Inflammatory macrophage treated with lipopolysaccharide for 4 hours (primary cell): ENCODE measurements around the gene PGAP6.
A peak's percentile ranks its signal among the peaks of the same experiment; 100 is the strongest.
"Not testable (repeated sequence)": the region's sequence is repeated elsewhere in the genome, so short reads cannot be mapped to it uniquely, and the experiment has no call there.

Source experiments
- DNase-seq: peaks from one replicate; pipeline ENCODE4 v3.0.0-alpha.2; 2020

PGAP6 gene

DNA sequence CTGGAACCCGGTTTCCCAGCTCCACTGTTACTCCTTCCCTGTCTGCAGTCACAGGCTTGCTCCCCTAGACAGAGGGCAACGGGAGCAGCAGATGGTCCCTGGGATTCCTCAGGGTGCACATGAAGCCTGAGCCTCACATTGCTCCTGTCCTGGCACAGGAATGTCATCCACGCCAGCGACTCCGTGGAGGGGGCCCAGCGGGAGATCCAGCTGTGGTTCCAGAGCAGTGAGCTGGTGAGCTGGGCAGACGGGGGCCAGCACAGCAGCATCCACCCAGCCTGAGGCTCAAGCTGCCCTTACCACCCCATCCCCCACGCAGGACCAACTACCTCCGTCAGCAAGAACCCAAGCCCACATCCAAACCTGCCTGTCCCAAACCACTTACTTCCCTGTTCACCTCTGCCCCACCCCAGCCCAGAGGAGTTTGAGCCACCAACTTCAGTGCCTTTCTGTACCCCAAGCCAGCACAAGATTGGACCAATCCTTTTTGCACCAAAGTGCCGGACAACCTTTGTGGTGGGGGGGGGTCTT, 18.3 kb upstream of the PGAP6 start:
- no peak for DNase-seq

DNA sequence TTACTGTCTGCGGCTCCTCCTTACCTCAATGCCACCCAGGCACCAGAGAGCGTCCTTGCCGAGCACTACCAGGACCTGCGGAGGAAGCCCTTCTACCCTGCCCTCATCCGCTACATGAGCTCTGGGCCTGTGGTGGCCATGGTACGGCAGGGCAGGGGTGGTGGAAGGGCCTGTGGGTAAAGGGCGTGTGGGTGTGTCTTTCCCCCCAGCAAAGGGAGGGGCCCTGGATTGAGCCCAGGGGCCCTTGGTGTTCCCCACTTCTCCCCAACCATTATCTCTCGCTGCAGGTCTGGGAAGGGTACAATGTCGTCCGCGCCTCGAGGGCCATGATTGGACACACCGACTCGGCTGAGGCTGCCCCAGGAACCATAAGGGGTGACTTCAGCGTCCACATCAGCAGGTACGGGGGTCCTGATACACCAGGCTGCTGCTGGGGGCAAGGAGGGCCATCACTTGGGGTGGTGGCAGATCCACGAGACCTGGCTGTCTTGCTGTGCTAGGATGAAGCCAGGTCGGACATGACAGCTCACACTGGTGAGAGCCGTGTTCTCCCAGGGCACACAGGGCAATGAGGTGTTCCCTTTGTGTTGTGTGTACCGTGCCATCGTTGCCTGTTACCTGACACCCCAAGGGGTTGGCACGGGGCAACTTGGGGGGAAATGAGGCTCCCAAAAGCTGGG, 17.7 kb upstream of the PGAP6 start:
- DNase-seq = no peak

DNA sequence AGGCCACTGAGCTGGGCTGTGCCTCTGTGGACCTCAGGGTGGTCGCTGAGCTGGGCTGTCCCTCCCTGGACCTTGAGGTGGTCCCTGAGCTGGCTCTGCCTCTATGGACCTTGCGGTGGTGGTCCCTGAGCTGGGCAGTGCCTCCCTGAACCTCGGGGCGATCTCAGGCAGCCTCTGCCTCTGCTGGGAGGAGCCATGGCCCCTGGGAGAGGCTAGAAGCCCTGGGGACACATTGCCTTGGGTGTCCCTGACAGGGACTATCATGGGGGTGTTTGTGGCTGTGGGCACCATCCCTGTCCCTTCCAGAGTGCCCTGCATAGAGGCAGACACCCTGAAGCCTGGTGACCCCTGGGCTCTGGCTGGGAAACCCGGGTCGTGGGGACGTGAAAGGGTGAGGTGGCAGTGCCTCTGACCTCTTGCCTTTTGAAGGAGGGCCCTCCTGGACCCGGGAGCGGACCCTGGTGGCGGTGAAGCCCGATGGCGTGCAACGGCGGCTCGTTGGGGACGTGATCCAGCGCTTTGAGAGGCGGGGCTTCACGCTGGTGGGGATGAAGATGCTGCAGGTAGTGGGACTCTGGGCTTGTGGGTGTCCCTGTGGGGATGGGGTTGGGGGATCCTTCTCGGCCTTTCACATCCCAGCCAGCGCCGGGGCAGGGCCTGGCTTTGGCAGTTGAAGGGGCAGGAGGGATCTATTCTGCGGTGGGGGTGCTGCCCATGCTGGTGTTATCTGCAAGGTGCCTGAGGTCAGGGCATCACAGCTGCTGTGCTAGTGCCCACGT, 17.0 kb upstream of the PGAP6 start:
- no peak for DNase-seq

DNA sequence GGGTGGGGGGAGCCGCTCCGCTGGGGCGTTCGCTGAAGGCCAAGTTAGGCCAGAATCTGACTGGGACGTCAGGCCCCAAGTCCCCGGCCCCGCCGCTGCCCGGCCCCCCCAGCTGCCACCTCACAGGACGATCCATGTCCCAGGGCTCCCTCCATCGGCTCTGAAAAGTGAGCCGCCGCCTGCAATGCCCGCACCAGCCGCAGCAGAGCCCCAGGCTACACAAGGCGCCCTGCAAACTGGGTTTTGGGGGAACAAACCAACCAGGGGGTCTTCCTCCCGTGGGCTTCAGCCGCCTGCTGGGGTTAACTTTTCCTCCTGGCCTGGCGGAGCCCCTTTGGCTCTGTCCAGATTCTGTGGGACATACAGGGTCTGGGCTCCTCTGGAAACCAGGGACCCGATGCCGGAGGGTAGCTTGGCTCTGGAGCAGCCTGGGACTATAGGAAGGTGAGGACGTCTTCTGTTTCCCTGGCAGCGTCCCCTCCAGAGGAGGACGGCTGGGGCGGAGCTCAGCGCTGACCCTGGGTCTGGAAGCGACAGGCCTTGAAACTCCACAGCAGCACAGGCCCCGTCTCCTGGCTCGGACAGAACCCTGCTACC, 16.1 kb upstream of the PGAP6 start:
- DNase-seq = peak; percentile 23

DNA sequence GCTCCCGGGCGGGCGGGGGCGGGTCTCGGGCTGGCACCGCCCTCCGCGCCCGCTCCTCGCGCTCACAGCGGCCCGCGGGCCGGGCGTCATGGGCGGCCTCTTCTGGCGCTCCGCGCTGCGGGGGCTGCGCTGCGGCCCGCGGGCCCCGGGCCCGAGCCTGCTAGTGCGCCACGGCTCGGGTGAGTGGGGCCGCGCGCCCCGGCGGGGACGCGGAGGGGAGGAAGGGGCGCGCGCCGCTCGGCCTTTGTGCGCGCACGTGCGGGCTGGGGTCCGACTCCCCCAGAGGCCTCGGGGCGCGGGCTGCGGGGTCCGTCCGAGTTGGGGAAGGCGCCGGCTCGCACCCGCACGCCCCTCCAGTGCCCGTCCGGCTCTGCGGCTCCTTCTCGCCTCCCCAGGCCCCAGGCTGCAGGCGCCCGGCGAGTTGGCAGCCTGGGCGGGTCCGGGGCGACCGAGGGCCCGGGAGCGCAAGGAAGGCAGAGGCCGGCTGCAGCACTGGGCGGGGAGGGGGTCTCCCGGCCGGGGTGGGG, 15.4 kb upstream of the PGAP6 start, which contains the start of gene NME4:
Gene NME4, plus strand, starts transcription at position 65 of the 527 bp plus-strand sequence. Its CDS starts 24 bp downstream, at position 89.
- no peak for DNase-seq

DNA sequence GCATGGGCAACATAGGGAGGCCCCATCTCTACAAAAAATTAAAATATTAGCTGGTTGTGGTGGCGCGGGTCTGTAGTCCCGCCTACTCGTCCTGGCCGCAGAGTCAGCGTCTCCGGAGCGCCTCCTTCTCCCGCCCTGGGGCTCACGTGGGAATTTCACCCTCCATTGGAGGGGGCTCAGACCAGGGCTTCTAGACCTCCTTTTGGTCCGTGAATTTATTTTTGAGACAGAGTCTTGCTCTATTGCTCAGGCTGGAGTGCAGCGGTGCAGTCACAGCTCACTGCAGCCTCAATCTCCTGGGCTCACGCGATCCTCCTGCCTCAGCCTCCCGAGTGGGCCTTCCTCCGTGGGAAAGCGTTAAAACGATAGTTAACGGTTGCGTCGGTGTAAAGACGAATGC, 14.8 kb upstream of the PGAP6 start:
- no peak for DNase-seq

DNA sequence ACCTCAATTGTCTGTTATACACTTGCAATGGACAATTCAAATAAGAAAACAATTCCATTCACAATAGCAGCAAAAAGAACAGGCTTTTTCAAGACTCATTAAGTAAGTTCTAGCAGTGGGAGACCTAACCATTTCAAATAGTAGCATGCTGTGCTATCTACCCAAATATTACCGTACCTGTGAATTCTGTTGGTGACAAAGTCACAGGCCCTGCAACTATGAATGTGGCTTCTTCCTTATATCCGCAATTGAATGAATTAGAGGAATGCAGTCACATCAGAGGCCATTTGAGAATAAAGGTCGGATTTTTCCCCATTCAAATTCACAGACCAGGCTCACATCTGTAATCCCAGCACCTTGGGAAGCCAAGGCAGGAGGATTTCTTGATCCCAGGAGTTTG, 14.4 kb upstream of the PGAP6 start:
- DNase-seq = no peak

DNA sequence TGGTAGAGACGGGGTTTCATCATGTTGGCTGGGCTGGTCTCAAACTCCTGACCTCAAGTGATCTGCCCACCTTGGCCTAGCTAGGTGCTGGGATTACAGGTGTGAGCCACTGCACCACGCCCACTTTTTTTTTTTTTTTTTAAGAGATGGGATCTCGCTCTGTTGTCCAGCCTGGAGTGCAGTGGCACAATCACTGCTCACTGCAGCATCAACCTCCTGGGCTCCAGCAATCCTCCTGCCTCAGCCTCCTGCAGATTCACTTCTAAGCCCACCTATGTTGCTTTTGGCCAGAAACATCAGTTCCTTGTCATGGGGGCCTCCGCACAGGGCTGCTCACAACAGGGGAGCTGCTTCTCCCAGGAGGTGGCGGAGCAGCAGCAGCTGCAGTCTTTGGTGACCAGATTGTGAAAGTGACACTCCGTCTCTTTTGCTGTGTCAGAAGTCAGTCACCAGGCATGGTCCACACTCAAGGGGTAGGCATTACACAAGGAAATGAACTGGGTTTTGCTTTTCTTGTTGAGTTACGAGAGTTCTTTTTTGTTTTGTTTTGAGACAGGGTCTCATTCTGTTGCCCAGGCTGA, 10.8 kb upstream of the PGAP6 start:
- DNase-seq = peak; percentile 77

DNA sequence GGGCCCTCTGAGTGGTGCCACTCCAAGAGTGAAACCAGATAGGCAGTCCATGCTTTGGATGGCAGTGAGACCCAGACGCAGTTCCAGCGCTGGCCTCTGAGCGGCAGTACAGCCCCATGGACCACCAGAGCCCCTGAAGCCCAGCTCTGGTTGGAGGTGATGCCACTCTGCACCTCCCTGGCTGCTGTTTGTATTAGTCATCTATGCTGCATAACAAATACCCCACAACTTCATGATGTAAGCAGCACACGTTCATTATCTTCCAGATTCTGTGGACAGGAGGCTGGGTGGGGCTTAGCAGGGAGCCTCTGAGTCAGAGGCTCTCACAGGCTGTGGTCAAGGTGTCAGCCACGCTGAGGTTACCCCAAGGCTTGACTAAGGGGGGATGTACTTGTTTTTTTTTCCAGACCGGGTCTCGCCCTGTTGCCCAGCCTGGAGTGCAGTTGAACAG, 10.1 kb upstream of the PGAP6 start:
- DNase-seq = peak; percentile 69

DNA sequence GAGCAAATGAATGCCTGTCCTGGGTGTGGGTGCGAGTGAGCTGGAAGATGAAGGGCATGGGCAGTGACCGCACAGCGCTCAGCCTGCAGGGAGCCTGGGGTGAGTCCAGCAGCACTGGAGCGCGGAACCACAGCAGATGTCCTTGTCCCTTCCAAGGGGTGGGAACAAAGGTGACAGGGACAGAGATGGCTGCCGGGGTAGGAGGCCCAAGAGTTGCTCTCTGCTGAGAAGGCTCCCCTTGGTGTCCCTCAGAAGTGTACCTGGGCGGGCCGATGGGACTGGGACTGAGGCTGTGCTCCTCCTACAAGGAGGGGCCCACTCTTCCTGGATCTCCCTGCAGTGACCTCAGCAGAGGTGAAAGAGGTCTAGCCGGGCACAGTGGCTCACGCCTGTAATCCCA, 7.6 kb upstream of the PGAP6 start:
- DNase-seq = no peak

DNA sequence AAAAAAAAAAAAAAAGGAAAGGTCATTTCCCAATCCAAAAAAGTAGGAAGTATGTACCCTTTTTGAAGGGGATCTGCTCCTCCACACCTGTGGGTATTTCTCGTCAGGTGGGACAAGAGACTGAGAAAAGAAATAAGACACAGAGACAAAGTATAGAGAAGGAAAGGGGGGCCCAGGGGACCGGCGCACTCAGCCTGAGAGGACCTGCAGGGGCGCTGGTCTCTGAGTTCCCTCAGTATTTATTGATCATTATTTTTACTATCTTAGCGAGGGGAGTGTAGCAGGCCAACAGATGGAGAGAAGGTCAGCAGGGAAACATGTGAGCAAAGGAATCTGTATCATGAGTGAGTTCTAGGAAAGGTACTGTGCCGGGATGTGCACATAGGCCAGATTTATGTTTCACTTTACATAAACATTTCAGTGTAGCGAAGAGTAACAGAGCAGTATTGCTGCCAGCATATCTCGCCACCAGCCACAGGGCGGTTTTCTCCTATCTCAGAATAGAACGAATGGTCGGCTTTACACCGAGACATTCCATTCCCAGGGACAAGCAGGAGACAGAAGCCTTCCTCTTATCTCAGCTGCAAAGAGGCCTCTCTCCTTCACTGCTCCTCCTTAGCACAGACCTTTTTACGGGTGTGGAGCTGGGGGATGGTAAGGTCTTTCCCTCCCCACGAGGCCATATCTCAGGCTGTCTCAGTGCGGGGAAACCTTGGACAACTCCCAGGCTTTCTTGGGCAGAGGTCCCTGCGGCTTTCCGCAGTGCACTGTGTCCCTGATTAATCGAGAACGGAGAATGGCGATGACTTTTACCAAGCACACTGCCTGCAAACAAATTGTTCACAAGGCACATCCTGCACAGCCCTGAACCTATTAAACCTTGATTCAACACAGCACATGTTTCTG, 6.2 kb upstream of the PGAP6 start:
- not testable (repeated sequence) for DNase-seq

DNA sequence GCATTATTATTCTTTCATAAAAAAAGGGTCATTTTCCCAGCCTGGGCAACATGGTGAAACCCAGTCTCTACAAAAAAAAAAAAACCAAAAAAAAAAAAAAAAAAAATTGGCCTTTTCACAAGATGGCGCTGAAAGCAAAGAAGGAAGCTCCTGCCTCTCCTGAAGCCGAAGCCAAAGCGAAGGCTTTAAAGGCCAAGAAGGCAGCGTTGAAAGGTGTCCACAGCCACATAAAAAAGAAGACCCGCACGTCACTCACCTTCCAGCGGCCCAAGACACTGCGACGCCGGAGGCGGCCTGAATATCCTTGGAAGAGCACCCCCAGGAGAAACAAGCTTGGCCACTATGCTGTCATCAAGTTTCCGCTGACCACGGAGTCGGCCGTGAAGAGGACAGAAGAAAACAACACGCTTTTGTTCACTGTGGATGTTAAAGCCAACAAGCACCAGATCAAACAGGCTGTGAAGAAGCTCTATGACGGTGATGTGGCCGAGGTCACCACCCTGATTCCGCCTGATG, 4.9 kb upstream of the PGAP6 start:
- no peak for DNase-seq

DNA sequence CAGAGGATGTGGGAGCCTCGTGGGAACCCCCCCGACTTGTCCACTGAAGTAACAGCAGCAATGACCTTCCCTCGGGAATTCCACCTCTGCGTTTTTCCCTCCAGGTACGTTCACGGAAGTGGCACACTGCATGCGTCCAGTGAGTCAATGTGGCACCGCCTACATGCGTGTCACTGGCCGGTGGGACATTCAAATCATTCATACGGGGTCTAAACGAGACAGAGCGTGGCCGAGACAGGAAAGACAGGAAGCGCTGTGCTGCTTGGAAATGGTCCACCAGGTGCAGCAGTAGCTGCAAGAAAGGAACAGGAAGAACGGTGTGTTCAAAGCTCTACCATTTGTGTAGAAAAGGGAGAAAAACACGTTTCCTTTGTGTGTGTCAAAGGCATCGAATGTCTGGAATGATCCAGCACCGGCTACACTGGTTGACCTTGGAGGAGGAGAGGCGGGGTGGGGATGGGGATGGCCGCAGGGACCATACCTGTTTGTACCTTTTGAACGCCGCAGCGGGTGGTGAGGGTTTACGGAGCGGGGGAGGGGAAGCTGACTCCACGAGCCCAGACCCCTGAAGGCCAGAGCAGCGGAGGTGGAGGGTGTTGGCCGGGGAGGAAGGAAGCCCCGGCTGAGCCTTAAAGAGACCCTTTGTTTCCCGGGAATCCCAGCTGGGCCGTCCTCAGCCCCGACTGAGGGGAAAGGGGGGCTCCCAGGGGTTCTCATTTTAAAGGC, 1.7 kb upstream of the PGAP6 start:
- DNase-seq = peak; percentile 32

DNA sequence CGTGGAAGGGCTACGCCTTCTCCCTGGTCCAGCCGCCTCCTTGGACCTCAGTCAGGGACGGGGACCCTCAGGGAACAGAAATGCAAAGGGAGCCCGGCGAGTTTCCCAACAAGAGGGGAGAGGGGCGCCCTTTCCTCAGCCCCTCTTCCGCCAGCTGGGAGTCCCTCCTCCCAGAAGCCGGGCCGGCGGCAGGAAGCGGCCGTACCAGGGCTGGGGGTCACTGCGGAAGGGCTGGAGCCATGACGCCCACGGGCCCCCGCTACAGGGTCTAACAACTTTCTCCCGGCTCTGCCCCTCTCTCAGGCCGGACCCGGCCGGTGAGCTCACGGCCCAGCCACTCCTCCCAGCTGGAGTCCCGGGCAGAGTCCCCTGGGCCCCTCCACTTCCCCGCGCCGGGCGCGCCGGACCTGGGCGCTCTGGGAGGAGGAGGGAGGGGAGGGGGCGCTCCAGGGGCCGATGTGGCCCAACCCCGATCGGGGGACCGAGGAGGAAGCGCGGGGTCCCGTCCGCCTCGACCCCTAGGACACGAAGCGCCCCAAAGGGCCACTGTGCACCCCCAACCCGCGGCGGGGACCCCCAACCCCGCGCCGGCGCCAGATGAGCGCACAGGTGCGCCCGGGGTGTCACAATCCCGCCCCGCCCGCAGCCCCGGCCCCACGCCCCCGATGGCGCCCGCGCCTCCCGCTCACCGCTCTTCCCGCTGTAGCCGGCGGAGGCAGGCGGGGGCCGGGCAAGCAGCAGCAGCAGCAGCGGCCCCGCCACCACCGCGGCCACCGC, 578 bp downstream of the PGAP6 start:
- DNase-seq = peak; percentile 16

DNA sequence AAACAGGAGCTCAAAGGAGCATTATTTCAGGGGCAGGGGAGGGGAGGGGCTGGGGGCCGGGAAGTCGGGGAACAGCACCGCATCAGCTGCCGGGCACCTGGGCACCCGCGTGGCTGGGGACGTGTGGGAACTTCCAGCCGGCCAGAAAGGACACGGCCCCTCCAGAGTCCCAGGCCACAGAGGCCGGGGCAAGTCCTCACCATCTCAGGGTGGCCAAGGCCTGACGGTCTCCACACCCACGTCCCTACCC, 1.1 kb downstream of the PGAP6 start:
- no peak for DNase-seq

DNA sequence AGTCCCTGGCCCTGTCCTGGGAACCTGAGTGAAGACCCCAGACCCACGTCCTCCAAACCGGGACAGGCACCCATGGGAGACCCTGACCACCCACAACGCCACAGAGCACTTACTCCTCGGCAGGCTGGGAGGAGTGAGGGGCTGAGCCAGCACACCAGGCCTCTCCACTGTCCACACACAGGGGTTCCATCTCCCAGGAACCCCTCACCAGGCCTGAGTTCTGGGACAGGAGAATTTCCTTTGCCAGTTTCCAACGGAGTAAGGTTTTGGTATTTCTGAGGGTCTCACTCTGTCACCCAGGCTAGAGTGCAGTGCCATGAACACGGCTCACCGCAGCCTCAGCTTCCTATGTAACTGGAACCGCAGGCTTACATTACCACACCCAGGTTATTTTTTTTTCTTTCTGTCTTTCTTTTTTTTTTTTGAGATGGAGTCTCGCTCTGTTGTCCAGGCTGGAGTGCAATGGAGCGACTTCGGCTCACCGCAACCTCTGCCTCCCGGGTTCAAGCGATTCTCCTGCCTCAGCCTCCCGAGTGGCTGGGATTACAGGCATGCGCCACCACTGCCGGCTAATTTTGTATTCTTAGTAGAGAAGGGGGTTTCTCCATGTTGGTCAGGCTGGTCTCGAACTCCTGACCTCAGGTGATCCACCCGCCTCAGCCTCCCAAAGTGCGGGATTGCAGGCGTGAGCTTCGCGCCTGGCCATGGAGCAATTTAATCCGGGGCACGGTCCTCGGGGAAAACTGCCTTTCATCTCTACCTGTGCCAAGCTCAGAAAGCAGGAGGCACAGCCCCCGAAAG, 1.6 kb downstream of the PGAP6 start:
- DNase-seq = no peak

DNA sequence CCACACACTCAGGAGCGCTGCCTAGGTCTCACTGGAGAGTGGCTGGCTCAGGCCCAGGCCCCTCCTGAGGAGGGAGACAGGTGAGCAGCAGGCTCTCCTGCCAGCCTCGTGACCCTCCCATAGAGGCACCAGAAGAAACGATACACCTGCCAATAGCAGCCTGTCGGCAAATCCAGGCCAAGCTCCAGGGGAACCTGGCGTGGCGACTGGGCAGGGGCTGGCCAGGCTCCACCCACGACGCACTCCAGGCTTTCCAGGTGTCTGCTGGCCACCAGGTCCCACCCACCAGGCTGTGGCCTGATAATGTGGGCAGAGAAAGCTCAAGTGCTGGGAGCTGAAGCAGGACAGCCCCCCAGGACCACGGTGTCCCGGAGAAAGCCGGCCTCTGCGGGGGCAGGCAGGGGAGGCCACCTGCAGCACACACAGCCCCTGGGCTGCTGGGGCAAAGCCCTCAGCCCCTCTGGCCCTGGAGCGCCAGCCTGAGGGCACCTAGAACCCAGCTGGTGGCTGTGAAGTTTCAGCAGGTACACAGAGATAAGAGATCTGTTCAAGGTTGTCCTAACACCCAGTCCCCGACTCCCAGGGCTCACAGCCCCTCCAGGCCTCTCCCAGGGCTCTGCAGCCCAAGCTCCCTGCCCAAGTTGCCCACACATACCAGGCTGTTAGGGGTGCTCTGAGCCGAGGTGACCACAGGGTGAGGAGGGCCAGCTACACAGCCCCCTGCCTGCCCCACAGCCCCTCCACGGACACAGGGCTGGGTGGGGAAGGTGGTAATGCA, 2.4 kb downstream of the PGAP6 start:
- DNase-seq = no peak

DNA sequence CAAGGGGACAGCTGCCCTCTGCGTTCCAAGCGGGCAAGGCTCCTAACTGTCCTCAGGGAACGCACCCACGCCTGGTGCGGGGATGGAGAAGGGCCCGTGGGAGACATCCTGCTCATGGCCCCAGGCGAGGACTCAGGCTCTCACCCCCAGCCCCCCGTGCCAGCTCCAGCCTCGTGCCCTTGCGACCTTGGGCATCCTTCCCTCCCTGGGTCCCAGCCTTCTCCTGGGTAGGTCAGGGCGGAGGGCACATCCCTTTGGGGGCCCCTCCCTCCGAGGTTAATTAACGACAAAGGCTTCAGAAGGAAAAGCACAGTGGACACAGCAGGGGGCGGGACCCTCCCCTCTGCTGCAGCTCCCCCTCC, 3.0 kb downstream of the PGAP6 start:
- no peak for DNase-seq
